HepG2 (cell line): ENCODE results near the gene GBA3.

Experiments
- ERF ChIP-seq: IDR thresholded peaks from 2 replicates; pipeline ENCODE4 v1.6.1; 2018; ENCODE audit warnings: missing biosample characterization, missing genetic modification reagents
- TBX3 ChIP-seq: fragments of 450-650 bp; IDR thresholded peaks from 2 replicates; pipeline ENCODE4 v1.6.1; 2017; ENCODE audit warnings: antibody characterized with exemption, mild to moderate bottlenecking, inconsistent platforms, borderline replicate concordance
- TCF12 ChIP-seq, 2 experiments: fragments of 450-650 bp in 1 of 2; sonication (generic) in 1 of 2; formaldehyde crosslinking in 1 of 2; IDR thresholded peaks; 2 replicates each; pipeline versions ENCODE4 v1.6.1 to v1.8.0; 2017 to 2022; ENCODE audit warnings: antibody characterized with exemption in 1 of 2, mild to moderate bottlenecking in 1 of 2, missing genetic modification reagents in 1 of 2, moderate library complexity in 1 of 2

- TF ChIP-seq TBX3 (no peak), TCF12 (IDR thresholded peaks at IDR 0.05) (no peak), TCF12 (CRISPR knock-in tag; IDR thresholded peaks at IDR 0.05) (no peak), ERF (CRISPR knock-in tag) (no peak)
Measured at GRCh38 chr4:22643952-22644351, 48.8 kb upstream of the GBA3 start.
